Ascending aorta (tissue), 2 donors: ENCODE results near the gene MACF1. TPM values are rescaled to one million over a fixed set of nuclear protein-coding genes. Genes with fewer than 3 reads are reported as not detected.

Experiments used
- DNase-seq, 2 donors: peaks; one replicate each; pipeline ENCODE4 v3.0.0-alpha.2; 2019; ENCODE audit warnings: low spot score in 2 of 2
- H3K27ac ChIP-seq, 2 donors: fragments of 200-600 bp; sonication (generic); one replicate each; pipeline ENCODE4 v1.5.1; 2016 to 2017; ENCODE audit warnings: mild to moderate bottlenecking in 1 of 2
- H3K27me3 ChIP-seq: fragments of 200-600 bp; sonication (generic); one replicate; pipeline ENCODE4 v1.5.1; 2017
- H3K36me3 ChIP-seq, 2 donors: fragments of 200-600 bp; sonication (generic); one replicate each; pipeline ENCODE4 v1.5.1; 2016
- H3K4me1 ChIP-seq, 2 donors: fragments of 200-600 bp; sonication (generic); one replicate each; pipeline ENCODE4 v1.5.1; 2016 to 2017; ENCODE audit warnings: mild to moderate bottlenecking in 1 of 2
- H3K4me3 ChIP-seq, 2 donors: fragments of 200-600 bp; sonication (generic); one replicate each; pipeline ENCODE4 v1.5.1; 2016 to 2017; ENCODE audit warnings: mild to moderate bottlenecking in 1 of 2
- H3K9me3 ChIP-seq, 2 donors: fragments of 200-600 bp; sonication (generic); one replicate each; pipeline ENCODE4 v1.5.1; 2016
- intact Hi-C: fragments of 100-400 bp; cut with DNase I; formaldehyde crosslinking; loops from one replicate; pipeline ENCODE4 v1.15.1; 2023
- total RNA-seq: library from RNA; depleted of rRNA; stranded (reverse); fragments of >200 nt; gene quantifications from one replicate; pipeline ENCODE4 v1.1.0, GENCODE V29; 2016
- TF ChIP-seq, protein P1 (sequence below), 3 experiments: fragments of 200-600 bp in 2 of 3; fragments of 450-650 bp in 1 of 3; sonication (generic) in 2 of 3; IDR thresholded peaks; one replicate each; pipeline ENCODE4 v1.5.1; 2016 to 2019; ENCODE audit warnings: antibody characterized with exemption in 3 of 3, mild to moderate bottlenecking in 1 of 3, moderate library complexity in 1 of 3

The MACF1 gene
- total RNA-seq, 1 donor from 2014 or later, result 279 TPM

DNA sequence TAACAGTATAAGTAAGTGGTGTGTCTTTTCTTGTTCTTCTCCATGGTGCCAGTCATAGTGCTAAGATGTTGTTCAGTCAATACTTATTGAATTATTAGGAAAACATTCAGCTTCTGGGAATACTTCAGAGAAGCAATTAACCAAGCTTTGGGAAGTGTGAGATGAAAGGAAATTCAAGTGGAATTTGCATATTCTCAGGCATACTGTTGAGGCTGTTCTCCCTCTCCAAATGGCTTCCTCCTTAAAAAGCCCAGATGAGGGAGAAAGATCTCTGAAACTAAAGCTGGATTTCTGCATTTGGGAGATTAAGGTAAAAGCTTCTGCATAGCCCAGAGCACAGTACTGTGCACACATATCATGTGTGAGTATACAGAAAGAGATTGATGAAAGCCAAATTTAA, 73.4 kb downstream of the MACF1 start:
- Histone ChIP-seq H3K27me3 (no peaks in the 10 kb centered on the region), H3K4me1 (peaks cover 0 to 6% of the 10 kb centered on the region in 2 donors), H3K9me3 (no peaks in the 10 kb centered on the region), H3K27ac (no peak overlapping the region), H3K4me3 (no peak overlapping the region), H3K36me3 (peaks cover under 1 to 2% of the 10 kb centered on the region in 2 donors)
- TF ChIP-seq, protein P1, sequence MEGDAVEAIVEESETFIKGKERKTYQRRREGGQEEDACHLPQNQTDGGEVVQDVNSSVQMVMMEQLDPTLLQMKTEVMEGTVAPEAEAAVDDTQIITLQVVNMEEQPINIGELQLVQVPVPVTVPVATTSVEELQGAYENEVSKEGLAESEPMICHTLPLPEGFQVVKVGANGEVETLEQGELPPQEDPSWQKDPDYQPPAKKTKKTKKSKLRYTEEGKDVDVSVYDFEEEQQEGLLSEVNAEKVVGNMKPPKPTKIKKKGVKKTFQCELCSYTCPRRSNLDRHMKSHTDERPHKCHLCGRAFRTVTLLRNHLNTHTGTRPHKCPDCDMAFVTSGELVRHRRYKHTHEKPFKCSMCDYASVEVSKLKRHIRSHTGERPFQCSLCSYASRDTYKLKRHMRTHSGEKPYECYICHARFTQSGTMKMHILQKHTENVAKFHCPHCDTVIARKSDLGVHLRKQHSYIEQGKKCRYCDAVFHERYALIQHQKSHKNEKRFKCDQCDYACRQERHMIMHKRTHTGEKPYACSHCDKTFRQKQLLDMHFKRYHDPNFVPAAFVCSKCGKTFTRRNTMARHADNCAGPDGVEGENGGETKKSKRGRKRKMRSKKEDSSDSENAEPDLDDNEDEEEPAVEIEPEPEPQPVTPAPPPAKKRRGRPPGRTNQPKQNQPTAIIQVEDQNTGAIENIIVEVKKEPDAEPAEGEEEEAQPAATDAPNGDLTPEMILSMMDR (IDR thresholded peaks at IDR 0.05), result no peak
- intact Hi-C loops, result no loop called here
- no peak for DNase-seq

DNA sequence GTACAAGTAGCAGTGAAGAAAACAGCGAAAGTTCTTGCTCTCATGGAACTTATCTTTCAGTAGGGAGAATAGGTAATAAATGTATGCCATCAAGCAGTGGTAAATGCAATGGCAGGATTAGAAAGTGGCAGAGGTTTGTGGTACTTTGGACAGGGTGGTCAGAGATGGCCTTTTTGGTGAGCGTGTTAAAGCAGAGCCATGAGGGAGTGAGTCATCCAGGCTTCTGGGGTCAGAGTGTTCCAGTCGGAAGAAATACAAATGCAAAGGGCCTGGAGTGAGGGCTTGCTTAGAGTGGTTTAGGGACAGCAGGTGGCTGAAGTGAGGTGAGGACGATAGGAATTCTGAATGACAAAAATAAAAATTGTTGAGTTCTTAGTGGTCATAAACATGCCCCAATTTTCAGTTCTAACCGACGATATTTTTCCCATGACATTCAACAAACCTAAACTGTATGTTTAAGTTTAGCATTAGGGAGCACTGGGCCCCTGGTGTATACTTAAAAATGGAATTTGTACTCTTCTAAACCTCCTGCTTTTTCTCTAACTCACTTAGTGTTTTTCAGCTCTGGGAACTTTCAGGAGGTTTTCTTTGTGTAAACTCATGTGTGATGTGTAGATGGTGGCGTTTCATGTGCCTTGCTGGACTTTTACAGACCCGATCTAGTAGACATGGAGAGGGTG, 78.2 kb downstream of the MACF1 start:
- no peaks in the 10 kb centered on the region for H3K9me3 ChIP-seq
- H3K36me3 ChIP-seq, result peaks cover 46 to 48% of the 10 kb centered on the region in 2 donors
- H3K4me3 ChIP-seq, result no peak overlapping the region
- TF ChIP-seq, protein P1 (IDR thresholded peaks at IDR 0.05), result no peak
- peaks cover 0 to 6% of the 10 kb centered on the region in 2 donors for H3K4me1 ChIP-seq
- intact Hi-C loops, result no loop called here
- H3K27ac ChIP-seq, result no peak overlapping the region
- H3K27me3 ChIP-seq, result no peaks in the 10 kb centered on the region
- no peak for DNase-seq

DNA sequence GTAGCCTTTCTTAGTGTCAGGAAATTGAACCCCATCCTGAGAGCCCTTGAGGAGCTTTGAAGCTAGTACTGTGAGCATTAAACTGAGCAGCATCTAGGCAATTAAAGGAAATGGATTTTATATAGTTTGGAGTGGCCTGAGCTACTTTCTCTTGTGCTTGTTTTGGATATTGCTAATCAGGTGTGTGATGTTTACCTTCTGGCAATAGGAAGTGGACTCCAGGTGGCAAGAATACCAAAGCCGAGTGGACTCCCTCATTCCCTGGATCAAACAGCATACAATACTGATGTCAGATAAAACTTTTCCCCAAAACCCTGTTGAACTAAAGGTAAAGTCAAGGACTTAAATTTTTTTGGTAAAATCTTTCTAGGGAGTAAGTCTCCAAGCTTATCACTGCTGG, 79.4 kb downstream of the MACF1 start:
- Histone ChIP-seq H3K4me1 (peaks cover 0 to 6% of the 10 kb centered on the region in 2 donors), H3K4me3 (no peak overlapping the region), H3K27me3 (no peaks in the 10 kb centered on the region), H3K27ac (no peak overlapping the region), H3K9me3 (no peaks in the 10 kb centered on the region), H3K36me3 (peaks cover 55 to 59% of the 10 kb centered on the region in 2 donors)
- no peak for DNase-seq
- intact Hi-C loops, result no loop called here
- TF ChIP-seq, protein P1 (IDR thresholded peaks at IDR 0.05), result no peak

DNA sequence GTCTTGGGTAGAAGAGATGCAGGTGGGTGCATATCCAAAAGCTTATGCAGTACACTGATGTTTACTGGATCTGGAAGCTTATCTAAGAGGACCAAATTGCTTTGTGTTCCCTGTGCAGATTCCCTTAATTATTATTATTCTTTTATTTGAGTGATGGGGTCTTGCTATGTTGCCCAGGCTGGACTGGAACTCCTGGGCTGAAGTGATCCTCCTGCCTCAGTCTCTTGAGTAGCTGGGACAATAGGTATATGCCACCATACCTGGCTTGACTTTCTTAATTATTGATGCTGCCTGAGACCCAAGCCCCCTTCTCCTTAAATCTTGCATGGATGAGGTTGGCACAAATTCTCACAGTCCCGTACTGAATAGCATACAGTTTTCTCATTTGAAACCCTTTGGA, 83.0 kb downstream of the MACF1 start:
- Histone ChIP-seq H3K36me3 (peaks cover 75 to 81% of the 10 kb centered on the region in 2 donors), H3K27me3 (no peaks in the 10 kb centered on the region), H3K4me3 (no peak overlapping the region), H3K9me3 (no peaks in the 10 kb centered on the region), H3K27ac (no peak overlapping the region), H3K4me1 (no peaks in the 10 kb centered on the region)
- no peak for DNase-seq
- intact Hi-C loops, result no loop called here
- TF ChIP-seq, protein P1 (IDR thresholded peaks at IDR 0.05), result no peak

DNA sequence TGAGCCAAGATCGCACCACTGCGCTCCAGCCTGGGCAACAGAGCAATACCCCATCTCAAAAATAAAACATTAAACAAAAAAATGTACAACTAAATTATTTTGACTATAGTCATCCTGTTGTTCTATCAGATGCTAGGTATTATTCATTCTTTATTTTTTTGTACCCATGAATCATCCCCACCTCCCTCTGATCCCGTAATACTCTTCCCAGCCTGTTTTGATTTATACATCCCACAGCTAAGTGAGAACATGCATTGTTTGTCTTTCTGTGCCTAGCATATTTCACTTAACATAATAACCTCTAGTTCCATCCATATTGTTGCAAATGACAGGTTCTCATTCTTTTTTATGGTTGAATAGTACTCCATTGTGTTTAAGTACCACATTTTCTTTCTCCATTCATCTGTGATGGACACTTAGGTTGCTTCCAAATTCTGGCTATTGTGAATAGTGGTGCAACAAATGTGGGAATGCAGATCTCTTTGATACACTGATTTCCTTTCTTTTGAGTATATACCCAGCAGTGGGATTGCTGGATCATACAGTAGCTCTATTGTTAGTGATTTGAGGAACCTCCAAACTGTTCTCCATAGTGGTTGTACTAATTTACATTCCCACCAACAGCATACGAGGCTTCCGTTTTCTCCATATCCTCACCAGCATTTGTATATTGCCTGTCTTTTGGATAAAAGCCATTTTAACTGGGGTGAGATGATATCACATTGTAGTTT, 84.4 kb downstream of the MACF1 start:
- Histone ChIP-seq H3K27ac (no peak overlapping the region), H3K27me3 (no peaks in the 10 kb centered on the region), H3K36me3 (peaks cover 78 to 85% of the 10 kb centered on the region in 2 donors), H3K9me3 (no peaks in the 10 kb centered on the region), H3K4me3 (no peak overlapping the region), H3K4me1 (no peaks in the 10 kb centered on the region)
- TF ChIP-seq, protein P1 (IDR thresholded peaks at IDR 0.05), result no peak
- intact Hi-C loops, result no loop called here
- no peak for DNase-seq
